Measurements from ENCODE around the gene PCDHA1.
"Not testable (repeated sequence)": the region's sequence is repeated elsewhere in the genome, so short reads cannot be mapped to it uniquely, and the experiment has no call there.

The PCDHA1 gene

GRCh38 chr5:140808241-140808888, 22.4 kb downstream of the PCDHA1 start:
- DNase-seq (ENCODE audit: low read depth), result not testable (repeated sequence)

- DNase-seq (ENCODE audit: low read depth), result no peak
Observed at GRCh38 chr5:140808889-140809291, 22.9 kb downstream of the PCDHA1 start.

GRCh38 chr5:140821375-140822280, 35.7 kb downstream of the PCDHA1 start, which contains the start of gene PCDHA5:
Gene PCDHA5 (plus strand): TSS chr5:140821613.
- DNase-seq (ENCODE audit: low read depth), result no peak

GRCh38 chr5:140822281-140822629, 36.3 kb downstream of the PCDHA1 start:
- no peak for DNase-seq (ENCODE audit: low read depth)

GRCh38 chr5:140822969-140823368, 37.0 kb downstream of the PCDHA1 start:
- DNase-seq (ENCODE audit: low read depth), result not testable (repeated sequence)

- no peak for DNase-seq (ENCODE audit: low read depth)
Observed at GRCh38 chr5:140823475-140823874, 37.5 kb downstream of the PCDHA1 start.

- DNase-seq (ENCODE audit: low read depth), result no peak
Observed at GRCh38 chr5:140827704-140828361, 41.9 kb downstream of the PCDHA1 start, which contains the start of gene PCDHA6. Gene PCDHA6 (plus strand): TSS chr5:140827960. CDS start chr5:140828092, 132 bp downstream.

GRCh38 chr5:140828362-140828737, 42.4 kb downstream of the PCDHA1 start:
- no peak for DNase-seq (ENCODE audit: low read depth)

GRCh38 chr5:140829511-140830501, 43.9 kb downstream of the PCDHA1 start:
- not testable (repeated sequence) for DNase-seq (ENCODE audit: low read depth)

- DNase-seq (ENCODE audit: low read depth), result no peak
Observed at GRCh38 chr5:140833993-140834392, 48.1 kb downstream of the PCDHA1 start, which contains the start of gene PCDHA7. Gene PCDHA7 (plus strand): TSS chr5:140834269. CDS start chr5:140834384, 115 bp downstream.

- not testable (repeated sequence) for DNase-seq (ENCODE audit: low read depth)
Observed at GRCh38 chr5:140834439-140835008, 48.6 kb downstream of the PCDHA1 start.

- no peak for DNase-seq (ENCODE audit: low read depth)
Observed at GRCh38 chr5:140835622-140836510, 49.9 kb downstream of the PCDHA1 start.

GRCh38 chr5:140840978-140841962, 55.3 kb downstream of the PCDHA1 start, which contains the start of gene PCDHA8:
Gene PCDHA8 (plus strand): TSS chr5:140841187. CDS start chr5:140841322, 135 bp downstream.
- no peak for DNase-seq (ENCODE audit: low read depth)

- DNase-seq (ENCODE audit: low read depth), result no peak
Observed at GRCh38 chr5:140842798-140843733, 57.1 kb downstream of the PCDHA1 start.

GRCh38 chr5:140848139-140849102, 62.5 kb downstream of the PCDHA1 start, which contains the start of gene PCDHA9:
Gene PCDHA9 (plus strand): TSS chr5:140848382. CDS start chr5:140848496, 114 bp downstream.
- DNase-seq (ENCODE audit: low read depth), result not testable (repeated sequence)

Measured in stimulated activated CD8-positive, alpha-beta memory T cell treated with anti-CD3 and anti-CD28 coated beads, Interleukin-7, amount 100 ng/mL, for 24 hours (primary cell).